SK-N-SH (cell line): ENCODE measurements around the gene PTPRG.

Experiments used
- CTCF ChIP-seq: fragments of 200-600 bp; sonication (generic); IDR thresholded peaks from 2 replicates; pipeline ENCODE4 v1.6.1; 2017; ENCODE audit warnings: antibody characterized with exemption, mild to moderate bottlenecking, moderate library complexity
- EZH2phosphoT487 ChIP-seq: fragments of 200-600 bp; sonication (generic); IDR thresholded peaks from 2 replicates; pipeline ENCODE4 v1.6.1; 2017; ENCODE audit warnings: low read depth, mixed run types, mild to moderate bottlenecking, antibody characterized with exemption, moderate library complexity, borderline replicate concordance
- FOXM1 ChIP-seq: IDR thresholded peaks from 2 replicates; pipeline ENCODE4 v1.4.0; 2012; ENCODE audit warnings: low read depth, mild to moderate bottlenecking
- MXI1 ChIP-seq: IDR thresholded peaks from 2 replicates; pipeline ENCODE4 v1.6.1; 2012; ENCODE audit warnings: mild to moderate bottlenecking, low read depth, low read length, improper control_type of control experiment
- NFIC ChIP-seq: IDR thresholded peaks from 2 replicates; pipeline ENCODE4 v1.4.0; 2012; ENCODE audit warnings: borderline replicate concordance
- PBX3 ChIP-seq: IDR thresholded peaks from 2 replicates; pipeline ENCODE4; 2012
- POLR2AphosphoS5 ChIP-seq: IDR thresholded peaks from 2 replicates; pipeline ENCODE4 v1.6.1; 2012; ENCODE audit warnings: low read depth, low read length
- RCOR1 ChIP-seq: fragments of 150-350 bp; IDR thresholded peaks from 2 replicates; pipeline ENCODE4 v1.6.1; 2017; ENCODE audit warnings: antibody characterized with exemption, low read length
- RFX5 ChIP-seq: IDR thresholded peaks from 2 replicates; pipeline ENCODE4 v1.6.1; 2012; ENCODE audit warnings: mild to moderate bottlenecking, improper control_type of control experiment, low read length
- RXRA ChIP-seq: IDR thresholded peaks from 2 replicates; pipeline ENCODE4 v1.4.0; 2012; ENCODE audit warnings: low read depth, mild to moderate bottlenecking, borderline replicate concordance
- SIN3A ChIP-seq: IDR thresholded peaks from 2 replicates; pipeline ENCODE4 v1.6.1; 2012; ENCODE audit warnings: low read depth, mild to moderate bottlenecking, low read length, moderate library complexity, borderline replicate concordance
- TAF1 ChIP-seq: IDR thresholded peaks from 2 replicates; pipeline ENCODE4 v1.6.1; 2012; ENCODE audit warnings: low read depth, mild to moderate bottlenecking, low read length, moderate library complexity, borderline replicate concordance
- YY1 ChIP-seq: IDR thresholded peaks from 2 replicates; pipeline ENCODE4 v1.4.0; 2012; ENCODE audit warnings: low read depth, mild to moderate bottlenecking
- TF ChIP-seq, protein P1 (sequence below): IDR thresholded peaks from 2 replicates; pipeline ENCODE4 v1.6.1; 2012; ENCODE audit warnings: mild to moderate bottlenecking, low read depth, low read length, moderate library complexity

- no peak for TF ChIP-seq CTCF
- no peak for TF ChIP-seq EZH2phosphoT487
- no peak for TF ChIP-seq SIN3A
- no peak for TF ChIP-seq POLR2AphosphoS5
- no peak for TF ChIP-seq RXRA
- TF ChIP-seq RFX5 = no peak
- TF ChIP-seq TAF1 = no peak
- TF ChIP-seq NFIC = no peak
- TF ChIP-seq RCOR1 = no peak
- TF ChIP-seq PBX3 = no peak
- no peak for TF ChIP-seq YY1
- no peak for TF ChIP-seq FOXM1
- TF ChIP-seq, protein P1, sequence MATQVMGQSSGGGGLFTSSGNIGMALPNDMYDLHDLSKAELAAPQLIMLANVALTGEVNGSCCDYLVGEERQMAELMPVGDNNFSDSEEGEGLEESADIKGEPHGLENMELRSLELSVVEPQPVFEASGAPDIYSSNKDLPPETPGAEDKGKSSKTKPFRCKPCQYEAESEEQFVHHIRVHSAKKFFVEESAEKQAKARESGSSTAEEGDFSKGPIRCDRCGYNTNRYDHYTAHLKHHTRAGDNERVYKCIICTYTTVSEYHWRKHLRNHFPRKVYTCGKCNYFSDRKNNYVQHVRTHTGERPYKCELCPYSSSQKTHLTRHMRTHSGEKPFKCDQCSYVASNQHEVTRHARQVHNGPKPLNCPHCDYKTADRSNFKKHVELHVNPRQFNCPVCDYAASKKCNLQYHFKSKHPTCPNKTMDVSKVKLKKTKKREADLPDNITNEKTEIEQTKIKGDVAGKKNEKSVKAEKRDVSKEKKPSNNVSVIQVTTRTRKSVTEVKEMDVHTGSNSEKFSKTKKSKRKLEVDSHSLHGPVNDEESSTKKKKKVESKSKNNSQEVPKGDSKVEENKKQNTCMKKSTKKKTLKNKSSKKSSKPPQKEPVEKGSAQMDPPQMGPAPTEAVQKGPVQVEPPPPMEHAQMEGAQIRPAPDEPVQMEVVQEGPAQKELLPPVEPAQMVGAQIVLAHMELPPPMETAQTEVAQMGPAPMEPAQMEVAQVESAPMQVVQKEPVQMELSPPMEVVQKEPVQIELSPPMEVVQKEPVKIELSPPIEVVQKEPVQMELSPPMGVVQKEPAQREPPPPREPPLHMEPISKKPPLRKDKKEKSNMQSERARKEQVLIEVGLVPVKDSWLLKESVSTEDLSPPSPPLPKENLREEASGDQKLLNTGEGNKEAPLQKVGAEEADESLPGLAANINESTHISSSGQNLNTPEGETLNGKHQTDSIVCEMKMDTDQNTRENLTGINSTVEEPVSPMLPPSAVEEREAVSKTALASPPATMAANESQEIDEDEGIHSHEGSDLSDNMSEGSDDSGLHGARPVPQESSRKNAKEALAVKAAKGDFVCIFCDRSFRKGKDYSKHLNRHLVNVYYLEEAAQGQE = no peak
- no peak for TF ChIP-seq MXI1
Measured at GRCh38 chr3:62293051-62293780, 731.8 kb downstream of the PTPRG start.
